SKM-1 (cell line): Measurements from ENCODE around the gene DUOX2.
"Not testable (repeated sequence)": the region's sequence is repeated elsewhere in the genome, so short reads cannot be mapped to it uniquely, and the experiment has no call there.

Experiments
- DNase-seq: peaks from one replicate; lab custom pipeline; 2025; ENCODE audit not compliant: unreplicated experiment; lab: John Stamatoyannopoulos, UW

DUOX2 gene

DNA sequence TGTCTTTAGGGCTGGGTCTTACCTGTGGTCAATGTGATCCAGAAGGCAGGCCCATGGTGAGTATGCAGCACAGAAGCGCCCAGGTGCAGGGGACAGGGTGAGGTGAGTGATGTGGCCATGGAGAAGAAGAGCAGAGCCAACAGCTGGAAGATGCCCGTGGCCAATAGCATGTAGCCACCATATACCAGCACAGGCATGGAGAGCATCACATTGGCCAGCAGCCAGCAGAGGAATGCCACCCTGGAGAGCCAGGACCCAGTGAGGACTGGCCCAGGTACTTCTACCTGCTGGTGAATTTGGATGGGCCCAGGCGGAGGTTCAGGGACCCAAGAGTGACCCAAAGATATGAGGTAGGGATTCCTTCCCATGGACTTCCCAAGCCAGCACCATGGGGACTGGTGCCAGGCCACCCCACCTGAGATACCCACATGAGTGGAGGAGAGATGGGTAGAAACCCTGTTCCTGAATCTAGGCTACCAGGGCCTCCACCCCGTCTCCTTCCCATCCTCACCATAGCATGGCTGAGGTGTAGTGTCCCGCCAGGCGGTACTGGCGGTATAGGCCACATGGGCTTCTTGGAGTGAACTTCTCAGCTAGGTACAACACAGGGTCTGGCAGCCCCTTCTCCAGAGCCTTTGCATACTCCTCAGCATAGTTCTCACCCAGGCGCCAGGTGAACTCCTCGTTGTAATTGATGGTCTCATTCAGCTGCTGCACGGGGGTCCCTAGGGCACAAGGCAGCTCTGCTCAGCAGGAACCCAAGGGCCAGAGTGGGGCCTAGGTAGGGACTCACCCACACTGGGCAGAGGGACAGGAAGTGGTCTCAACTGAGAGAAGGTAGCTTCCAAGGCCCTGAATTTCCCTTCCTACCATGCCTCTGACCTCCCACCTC is 6.4 kb upstream of the DUOX2 start:
- no peak for DNase-seq

DNA sequence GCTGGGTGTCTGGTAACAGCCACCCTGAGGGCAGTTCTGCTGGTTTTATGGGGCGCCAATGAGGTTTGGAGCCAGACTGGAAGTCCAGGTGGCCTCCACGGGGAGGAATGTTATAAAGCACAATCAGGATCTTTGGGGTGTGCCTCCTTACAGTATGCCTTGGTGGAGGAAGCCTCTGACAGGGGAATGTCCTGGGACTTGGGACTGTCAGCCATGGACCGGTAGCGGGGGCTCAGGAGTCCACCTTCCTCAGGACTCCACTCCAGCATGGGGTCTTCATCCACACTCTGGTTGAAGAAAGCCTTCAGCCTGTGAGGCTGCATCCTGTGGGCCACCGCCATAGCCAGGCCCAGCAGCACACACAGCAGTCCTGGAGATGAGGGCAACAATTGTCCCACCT is 5.0 kb upstream of the DUOX2 start:
- DNase-seq = no peak

DNA sequence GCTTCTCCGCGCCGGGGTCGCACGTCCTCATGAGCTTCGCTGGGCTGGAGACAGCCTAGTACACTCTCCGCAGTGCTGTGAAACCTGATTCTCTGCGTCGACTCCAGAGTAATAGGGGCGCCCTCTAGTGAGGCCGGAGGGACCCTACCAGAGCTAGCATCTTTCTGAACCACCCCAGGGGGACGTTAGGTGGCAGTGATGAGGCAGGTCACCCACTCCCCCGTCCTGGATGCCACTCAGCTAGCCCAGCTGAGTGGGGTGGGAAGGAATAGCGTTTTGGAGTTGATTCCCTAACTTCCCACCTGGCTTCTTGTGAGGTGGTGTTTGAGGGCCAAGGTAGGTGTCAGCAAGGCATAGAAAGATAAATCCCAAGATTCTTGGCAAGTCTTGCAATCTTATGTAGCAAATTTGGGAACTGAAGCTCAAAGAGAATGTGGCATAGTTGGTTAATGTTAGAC is 4.2 kb upstream of the DUOX2 start:
- peak; percentile 89 for DNase-seq

DNA sequence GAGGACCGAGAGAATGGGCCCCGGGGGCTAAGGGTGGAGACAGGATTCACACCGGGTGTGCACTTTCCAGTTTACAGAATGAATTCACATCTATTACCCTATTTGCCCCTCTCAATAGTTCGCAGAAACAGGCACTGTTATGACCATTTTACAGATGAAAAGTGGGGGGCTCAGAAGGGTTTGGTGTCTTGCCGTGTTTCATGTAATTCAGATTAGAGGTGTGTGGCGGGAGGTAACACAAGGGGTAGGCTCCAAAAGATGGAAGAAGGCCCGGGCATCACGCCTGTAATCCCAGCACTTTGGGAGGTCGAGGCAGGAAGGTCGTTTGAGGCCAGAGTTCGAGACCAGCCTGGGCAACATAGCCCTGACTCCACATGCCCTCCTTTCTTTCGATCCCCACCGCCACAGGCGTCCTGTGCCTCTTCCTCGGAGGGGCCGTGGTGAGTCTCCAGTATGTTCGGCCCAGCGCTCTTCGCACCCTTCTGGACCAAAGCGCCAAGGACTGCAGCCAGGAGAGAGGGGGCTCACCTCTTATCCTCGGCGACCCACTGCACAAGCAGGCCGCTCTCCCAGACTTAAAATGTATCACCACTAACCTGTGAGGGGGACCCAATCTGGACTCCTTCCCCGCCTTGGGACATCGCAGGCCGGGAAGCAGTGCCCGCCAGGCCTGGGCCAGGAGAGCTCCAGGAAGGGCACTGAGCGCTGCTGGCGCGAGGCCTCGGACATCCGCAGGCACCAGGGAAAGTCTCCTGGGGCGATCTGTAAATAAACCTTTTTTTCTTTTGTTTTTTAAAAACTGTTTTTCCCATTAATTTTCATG is 3.5 kb upstream of the DUOX2 start:
- DNase-seq = no peak

DNA sequence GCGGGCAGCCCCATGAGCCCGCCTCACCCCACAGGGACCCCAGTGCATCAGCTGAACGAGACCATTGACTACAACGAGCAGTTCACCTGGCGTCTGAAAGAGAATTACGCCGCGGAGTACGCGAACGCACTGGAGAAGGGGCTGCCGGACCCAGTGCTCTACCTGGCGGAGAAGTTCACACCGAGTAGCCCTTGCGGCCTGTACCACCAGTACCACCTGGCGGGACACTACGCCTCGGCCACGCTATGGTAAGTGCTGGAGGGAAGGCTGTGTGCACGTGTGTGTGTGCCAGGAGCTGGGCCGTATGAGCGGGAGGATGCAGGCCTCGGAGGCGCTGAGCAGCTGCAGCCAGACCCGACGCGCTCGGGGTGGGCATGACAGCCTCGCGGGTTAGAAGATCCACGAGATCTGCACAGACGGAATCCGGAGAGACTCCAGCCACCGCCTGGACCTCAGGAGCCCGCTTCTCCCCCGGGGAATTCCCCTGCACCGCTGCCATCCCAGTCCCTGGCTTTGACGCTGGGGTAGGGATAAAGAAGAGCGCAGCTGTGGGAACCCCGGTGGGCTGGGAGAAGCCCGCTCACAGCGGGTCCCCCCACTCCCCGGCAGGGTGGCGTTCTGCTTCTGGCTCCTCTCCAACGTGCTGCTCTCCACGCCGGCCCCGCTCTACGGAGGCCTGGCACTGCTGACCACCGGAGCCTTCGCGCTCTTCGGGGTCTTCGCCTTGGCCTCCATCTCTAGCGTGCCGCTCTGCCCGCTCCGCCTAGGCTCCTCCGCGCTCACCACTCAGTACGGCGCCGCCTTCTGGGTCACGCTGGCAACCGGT is 2.7 kb upstream of the DUOX2 start:
- DNase-seq = no peak

DNA sequence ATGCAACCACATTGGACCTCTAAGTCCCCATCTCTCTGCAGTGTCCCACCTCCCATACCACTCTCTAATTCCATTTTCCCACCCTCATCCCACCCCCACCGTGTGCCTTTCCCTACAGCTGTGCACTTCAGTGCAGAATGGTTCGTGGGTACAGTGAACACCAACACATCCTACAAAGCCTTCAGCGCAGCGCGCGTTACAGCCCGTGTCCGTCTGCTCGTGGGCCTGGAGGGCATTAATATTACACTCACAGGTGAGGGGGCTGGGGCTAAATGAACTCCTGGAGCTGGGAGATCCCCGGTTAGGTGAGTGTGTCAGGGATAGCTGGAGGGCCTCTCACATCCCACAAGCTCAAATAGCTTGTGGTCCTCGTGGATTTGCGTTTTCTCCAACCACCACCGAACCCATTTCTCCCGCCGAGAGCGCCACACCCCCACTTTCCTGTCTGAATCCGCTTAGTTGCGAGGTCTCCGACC is 2.1 kb upstream of the DUOX2 start:
- no peak for DNase-seq

DNA sequence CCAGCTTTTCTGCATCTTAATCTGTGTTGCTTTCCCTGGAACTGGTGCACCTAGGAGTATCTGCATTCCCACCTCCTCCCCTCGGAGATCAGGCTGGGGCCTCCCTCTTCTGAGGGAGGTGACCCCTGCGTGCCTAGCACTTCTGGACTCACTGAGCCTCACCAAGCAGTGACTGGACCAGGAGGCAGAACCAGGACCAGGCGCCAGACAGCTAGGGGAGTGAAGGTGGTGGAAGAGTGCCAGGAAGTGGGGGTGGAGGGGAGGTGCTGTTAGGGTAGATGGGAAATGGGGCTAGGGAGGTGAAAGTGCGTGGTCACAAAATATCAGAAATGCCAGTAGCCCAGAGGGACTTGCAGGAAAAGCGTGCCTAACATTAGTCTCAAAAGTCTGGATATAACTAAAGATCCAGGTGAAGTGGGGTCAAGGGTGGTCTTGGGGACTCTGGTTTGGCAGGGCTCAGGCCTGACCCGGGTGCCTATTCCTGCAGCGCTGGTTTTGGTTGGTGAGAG is 1.4 kb upstream of the DUOX2 start:
- no peak for DNase-seq

DNA sequence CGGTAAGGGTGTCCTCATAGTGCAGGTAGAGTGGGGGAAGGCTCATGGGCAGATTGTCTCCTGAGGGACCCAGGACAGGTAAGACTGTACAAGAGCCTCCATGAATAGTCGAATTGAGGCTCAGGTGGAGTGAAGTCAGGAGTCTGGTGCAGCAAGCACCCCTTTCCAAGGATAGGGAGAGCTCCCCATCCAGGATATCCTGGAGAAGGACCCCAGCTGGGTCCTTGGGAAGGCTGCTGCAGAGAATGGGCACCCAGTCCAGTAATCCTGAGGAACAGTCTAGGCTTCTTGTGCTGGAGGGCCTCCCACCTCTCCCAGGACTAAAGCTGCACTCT is 746 bp upstream of the DUOX2 start:
- DNase-seq = no peak

DNA sequence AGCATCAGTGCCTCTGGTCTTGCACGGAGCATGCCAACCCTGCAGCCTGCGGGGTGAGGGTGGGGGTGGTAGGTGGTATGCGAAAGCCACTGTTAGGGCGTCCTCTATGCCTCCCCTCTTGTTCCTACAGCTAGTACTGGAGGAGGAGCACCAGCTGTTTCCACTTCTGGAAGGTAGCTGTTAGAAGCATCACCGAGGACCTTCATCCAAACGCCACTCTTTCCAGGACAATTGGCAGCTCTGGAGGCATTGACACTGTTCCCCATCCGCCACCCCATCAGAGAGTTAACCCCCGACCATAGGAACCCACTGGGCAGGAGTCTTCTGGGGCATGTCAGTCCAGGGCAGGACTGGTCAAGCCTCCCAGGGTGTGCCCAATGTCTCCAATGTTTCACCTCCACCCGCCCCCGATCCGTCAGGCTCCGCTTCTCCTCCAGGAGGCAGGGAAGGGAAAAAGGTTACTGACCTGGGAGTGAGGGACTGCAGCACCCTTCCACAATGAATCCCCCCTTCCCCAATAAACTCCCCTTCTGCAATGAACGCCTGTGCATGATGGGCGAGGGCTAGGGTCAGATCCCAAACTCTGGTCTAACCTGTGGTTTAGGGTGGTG is 487 bp downstream of the DUOX2 start:
- DNase-seq = no peak

DNA sequence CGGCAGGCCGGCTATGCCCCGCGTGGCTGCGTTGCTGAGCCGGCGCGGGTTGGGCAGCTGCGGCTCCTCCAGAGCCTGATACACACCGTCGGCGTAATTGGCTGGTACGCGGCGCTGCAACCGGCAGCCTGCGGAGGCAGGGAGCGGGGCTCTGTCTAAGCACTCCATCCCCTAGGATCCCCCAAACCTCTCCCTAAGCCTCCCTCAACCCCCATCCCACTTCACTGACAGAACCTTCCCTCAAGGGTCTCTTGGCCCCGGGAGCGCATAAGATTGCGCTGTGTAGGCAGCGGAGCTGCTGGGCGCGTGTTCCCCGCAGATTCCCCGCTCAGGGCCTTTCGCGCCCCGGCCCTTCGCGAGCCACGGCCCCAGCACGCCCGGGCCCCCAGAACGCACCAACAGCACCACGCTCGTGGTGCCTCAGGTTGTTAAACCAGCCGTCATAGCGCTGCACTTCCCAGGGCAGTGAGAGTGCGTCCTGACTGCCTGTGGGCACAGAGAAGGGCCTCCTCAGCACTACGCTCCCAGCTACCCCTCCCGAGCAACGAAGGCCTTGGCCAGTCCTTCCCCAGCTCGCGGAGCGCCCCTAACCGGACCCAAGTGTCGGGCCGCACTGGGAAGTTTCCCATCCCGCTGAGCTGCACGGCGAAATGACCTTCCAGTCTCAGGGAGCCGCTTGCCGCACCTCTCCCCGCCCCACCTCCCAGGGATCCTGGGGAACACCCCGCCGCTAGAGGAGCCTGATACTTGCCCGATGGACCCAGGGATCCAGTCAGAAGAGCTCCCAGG is 1.2 kb downstream of the DUOX2 start:
- DNase-seq = no peak

DNA sequence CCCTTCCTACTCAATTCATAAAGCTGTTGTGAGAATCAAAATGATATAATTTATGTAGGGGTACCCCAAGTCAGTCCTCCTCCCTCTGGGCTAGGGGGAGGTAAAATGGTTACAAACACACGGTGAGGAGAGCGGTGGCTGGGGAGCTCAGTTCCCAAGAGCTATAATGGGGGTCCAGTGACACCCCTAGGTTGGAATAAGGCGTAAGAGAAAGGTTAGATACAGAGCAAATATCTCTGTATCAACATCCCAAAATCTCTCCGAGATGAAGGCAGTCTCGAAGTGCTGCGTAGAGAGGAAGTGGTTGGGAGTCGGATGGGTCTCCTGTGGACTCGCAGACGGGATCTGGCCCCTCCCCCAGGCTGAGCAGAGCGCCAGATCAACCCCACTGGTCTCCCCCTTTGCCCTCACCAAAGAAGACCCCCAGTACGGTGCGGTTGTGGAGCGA is 1.8 kb downstream of the DUOX2 start:
- DNase-seq = no peak

DNA sequence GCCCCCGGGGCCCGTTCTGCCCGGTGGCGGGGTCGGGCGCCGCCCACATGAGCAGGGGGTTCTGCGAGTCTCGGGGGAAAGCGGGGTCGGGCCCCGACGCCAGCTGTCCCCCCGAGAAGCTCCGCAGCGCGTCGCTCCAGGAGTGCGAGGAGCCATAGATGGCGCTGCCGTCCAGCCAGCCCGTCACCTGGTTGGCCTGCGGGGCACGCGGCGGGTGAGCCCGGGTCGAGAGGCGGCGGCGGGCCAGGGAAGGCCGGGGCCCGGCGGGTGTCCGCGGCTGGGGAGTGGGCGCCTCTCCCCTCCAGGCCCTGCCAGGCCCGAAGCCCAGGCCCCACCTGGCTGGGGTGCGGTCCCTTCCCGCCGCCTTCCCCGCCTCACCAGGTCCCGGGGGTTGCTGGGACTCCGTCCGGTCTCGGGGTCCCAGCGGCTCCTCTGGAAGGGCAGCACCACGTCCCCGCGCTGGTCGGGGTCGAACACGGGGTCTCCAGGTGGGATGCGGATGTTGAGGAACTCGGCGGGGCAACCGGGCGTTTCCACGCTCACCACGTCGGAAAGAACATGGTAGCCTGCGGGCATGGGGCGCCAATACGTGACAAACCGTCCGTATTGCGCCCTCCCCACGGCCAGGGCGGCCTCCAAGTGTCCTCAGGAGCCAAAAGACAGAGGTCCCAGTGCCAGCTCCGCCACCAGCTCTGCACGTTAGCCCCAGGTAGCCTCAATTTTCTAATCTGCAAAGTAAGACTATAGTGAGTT is 2.4 kb downstream of the DUOX2 start:
- no peak for DNase-seq

DNA sequence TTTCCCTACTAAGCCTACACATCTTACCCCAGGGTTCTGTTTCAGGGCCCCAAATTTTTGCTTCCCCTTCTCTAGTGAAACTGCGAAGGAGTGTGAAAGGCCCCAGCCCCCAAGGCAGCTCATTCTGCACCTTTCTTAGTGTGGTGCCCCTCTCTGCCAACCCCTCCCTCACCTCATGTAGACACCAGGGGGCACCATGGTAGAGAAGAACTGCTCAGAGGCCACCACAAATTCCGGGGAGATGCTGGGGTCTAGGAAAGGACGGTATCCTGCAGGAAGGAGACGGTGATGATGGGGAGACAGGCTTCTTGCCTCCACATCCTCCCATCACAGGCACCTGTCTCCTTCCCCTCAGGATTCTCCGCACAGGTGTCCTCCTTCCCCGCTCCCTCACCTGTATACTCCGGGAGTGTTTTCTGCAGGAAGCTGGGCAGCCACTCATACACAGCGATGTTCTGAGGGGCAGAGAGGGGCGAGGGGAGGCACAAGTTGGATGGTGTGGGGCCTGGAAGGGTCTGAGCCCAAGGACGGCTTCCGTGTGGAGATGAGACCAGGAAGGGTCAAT is 3.6 kb downstream of the DUOX2 start:
- DNase-seq = no peak

DNA sequence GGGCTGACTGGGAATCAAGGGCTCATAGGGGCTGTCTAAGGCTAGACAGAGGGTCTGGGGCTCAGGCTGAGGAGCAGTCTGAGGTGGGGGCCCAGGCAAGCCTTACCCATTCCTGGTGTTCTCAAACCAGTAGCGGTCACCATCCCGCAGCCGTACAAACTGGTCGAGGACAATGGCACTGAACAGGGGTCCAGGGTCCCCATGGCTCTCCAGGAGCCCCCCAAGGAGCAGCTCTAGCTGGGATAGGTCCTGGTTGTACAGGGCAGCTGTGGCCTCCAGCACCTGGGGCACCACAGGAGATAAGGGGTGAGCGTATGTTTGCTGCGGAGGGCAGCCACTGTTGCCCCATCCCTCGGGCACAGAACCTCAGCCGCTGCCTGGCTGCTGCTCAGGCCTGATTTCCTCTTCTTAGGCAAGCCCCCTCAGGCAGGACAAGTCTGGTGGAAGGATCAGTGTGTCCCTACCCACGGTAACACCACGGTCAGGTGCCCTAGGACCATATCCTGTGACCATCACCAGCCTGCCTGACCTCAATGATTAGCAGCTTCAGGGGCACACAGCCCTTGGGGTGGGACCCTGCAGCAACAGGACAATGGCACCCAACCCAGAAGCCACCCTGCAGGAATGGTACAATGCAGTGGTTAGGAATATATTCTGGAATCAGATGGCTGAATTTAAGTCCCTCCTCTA is 5.9 kb downstream of the DUOX2 start:
- DNase-seq = no peak

DNA sequence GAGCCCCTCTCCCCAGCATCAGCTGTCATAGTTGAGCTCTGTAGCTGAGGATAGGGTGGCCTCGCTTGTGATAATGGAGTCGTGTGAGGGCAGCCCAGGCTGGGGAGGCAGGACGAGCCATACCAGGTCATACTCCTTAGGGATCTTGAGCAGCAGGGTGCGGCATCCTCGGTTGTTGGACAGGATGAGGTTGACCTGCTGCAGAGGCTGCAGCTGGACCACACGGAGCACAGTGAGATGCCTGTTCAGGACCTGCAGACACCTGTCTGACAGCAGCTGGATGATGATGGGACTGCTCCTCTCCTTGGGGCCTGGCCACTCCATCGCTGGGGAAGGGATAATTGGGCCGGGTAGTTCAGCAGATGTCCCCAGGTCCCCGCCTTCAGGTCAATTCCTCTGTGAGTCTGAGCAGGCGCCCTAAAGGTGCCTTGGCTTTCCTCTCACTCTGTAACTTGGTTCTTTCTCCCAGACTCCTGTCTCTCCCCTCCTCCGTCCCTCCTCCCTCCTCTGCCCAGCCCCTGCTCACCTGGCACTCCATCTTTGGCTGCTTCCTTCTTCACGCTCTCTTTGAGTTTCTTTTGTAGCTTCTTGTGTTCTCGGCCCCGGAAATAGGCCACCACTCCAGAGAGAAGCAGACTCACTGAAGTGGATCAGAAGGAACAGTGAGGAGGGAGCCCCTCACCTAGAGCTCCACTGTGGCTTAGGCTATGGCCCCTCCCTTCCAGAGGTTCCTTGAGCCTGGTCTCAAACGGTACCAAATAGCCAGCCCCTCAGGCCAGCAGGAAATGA is 7.8 kb downstream of the DUOX2 start:
- DNase-seq = no peak

DNA sequence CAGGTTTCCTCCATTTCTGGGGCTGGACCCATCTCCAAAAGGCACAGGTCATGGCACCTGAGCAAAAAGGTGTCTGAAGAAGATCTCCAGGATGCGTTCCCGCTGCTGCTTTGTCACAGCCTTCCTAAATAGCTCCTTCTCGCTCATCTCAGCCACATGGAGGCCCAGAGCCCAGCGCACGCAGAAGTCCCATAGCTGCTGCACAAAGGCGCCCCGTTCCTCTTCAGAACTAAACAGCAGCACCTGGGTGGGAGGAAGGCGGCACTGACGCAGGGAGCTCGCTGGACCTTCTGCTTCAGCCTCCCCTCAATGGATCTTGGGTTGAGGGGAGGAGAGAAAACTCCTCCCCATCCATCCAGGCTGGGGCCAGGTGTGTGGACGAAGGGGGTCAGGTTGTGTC is 8.4 kb downstream of the DUOX2 start:
- DNase-seq = no peak

DNA sequence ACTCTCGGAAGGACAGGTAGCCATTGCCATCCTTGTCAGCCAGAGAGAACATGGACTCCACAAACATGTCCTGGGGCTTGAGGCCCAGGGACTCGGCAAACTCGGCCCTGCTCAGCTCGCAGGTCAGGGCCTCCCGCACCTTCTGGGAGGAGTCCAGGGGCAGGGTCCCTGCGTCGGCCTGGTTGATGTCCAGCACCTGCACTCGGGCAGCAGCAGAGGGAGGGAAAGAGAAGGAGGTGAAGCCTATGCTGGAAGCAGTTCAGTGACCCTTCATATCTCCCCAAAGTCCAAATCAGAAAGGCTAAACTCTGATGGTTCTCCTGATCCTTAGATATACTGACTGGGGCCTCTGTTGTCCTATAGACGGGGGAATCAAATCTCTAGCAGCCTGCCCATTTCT is 9.8 kb downstream of the DUOX2 start:
- not testable (repeated sequence) for DNase-seq
